ENCODE measurements around the gene MTCL1. TPM values are rescaled to one million over a fixed set of nuclear protein-coding genes. Genes with fewer than 3 reads are reported as not detected.

The MTCL1 gene
- total and polyA plus RNA-seq, 2 of the 8 experiments (the other 6 are each of a cell fraction or from before 2014, with no cell fraction given): 16.6 to 60.8 TPM

- Histone ChIP-seq H2BK12ac (ENCODE audit: low read depth, low read length) (no peak overlapping the region), H4K5ac (ENCODE audit: insufficient read length, low read depth, low read length) (no peak overlapping the region), H3K4ac (replicated peaks; ENCODE audit: insufficient read length, low read depth, low read length) (no peak overlapping the region), H3K23me2 (ENCODE audit: low read depth, low read length) (no peaks in the 10 kb centered on the region), H3K9me3 (ENCODE audit: insufficient read depth in 2 of 2, low read depth in 1 of 2, low read length in 1 of 2) (no peaks in the 10 kb centered on the region), H2BK5ac (ENCODE audit: low read depth, low read length) (no peak overlapping the region), H3K4me2 (ENCODE audit: insufficient read depth in 1 of 2, low read depth in 2 of 2, low read length in 2 of 2) (no peak overlapping the region), H4K8ac (ENCODE audit: extremely low read depth, insufficient read depth, low read length) (no peak overlapping the region), H3K14ac (ENCODE audit: insufficient read length) (no peak overlapping the region), H3K56ac (replicated peaks; ENCODE audit: insufficient read length, low read depth, low read length) (no peak overlapping the region), H4K20me1 (replicated peaks in 1 of 2; ENCODE audit: control insufficient read depth in 1 of 2, insufficient read depth in 2 of 2, low read length in 2 of 2) (no peaks in the 10 kb centered on the region), H3K4me1 (replicated peaks in 1 of 4; ENCODE audit: control insufficient read depth in 3 of 4, insufficient read depth in 4 of 4, low read length in 3 of 4) (peaks cover 0 to 10% (median 4%) of the 10 kb centered on the region in 4 experiments; a peak in 5 of 7 replicates), H2AK5ac (ENCODE audit: low read depth, low read length) (no peak overlapping the region), H2BK15ac (ENCODE audit: low read length) (no peak overlapping the region), H4K91ac (replicated peaks; ENCODE audit: insufficient read length, low read length) (no peak overlapping the region), H3K23ac (ENCODE audit: insufficient read length) (no peak overlapping the region), H2BK120ac (replicated peaks; ENCODE audit: low read depth, low read length) (no peak overlapping the region), H2AFZ (ENCODE audit: low read length) (no peak overlapping the region), H3K79me2 (ENCODE audit: control insufficient read depth in 1 of 2, insufficient read depth in 2 of 2, low read length in 2 of 2) (no peaks in the 10 kb centered on the region), H3K79me1 (ENCODE audit: low read depth, low read length) (no peaks in the 10 kb centered on the region; the same call in 1 of the 2 replicates), H3K27me3 (replicated peaks in 1 of 4; ENCODE audit: control insufficient read depth in 3 of 4, extremely low read depth in 1 of 4, insufficient read depth in 3 of 4, low read length in 3 of 4) (no peaks in the 10 kb centered on the region), H3K4me3 (ENCODE audit: extremely low read depth in 1 of 4, insufficient read depth in 2 of 4, low read depth in 3 of 4, low read length in 4 of 4) (no peak overlapping the region), H3K27ac (ENCODE audit: low read depth, low read length) (no peak overlapping the region), H3K18ac (ENCODE audit: extremely low read depth, low read length) (no peak overlapping the region), H2BK20ac (ENCODE audit: low read length) (no peak overlapping the region), H3K36me3 (ENCODE audit: control insufficient read depth in 2 of 4, insufficient read depth in 4 of 4, low read length in 3 of 4) (peaks cover 7 to 48% (median 19%) of the 10 kb centered on the region in 4 experiments; a peak in 6 of 8 replicates), H3K9ac (replicated peaks in 1 of 4; ENCODE audit: extremely low read depth in 1 of 4, low read depth in 3 of 4, low read length in 3 of 4) (no peak overlapping the region)
- WGBS, 2 experiments (ENCODE audit: extremely low coverage in 1 of 2, insufficient coverage in 1 of 2, insufficient read length in 1 of 2, insufficient replicate concordance in 2 of 2, low coverage in 1 of 2, low lambda C conversion rate in 2 of 2, missing lambda C conversion rate in 1 of 2): 95% methylated on average over 6 of the region's 6 CpGs; no CpG with 5 or more reads in 1 of the 2 experiments
- FAIRE-seq (no peak), DNase-seq (ENCODE audit: low read depth in 1 of 2, low spot score in 2 of 2) (no peak)
- POLR2A ChIA-PET (ENCODE audit: partially characterized antibody): no interaction called here
- CTCF ChIA-PET (ENCODE audit: partially characterized antibody): interaction anchor here (1.1 to 6.3 kb wide), 6 partner anchors 11 to 201 kb away, joined by 3 to 32 read pairs (median 6); no protein-coding TSS in a partner anchor
- no peak for TF ChIP-seq SUZ12 (IDR thresholded peaks at IDR 0.05; ENCODE audit: low read length)
Measured at GRCh38 chr18:8787794-8788193, 82.4 kb downstream of the MTCL1 start.
